GM12891 (cell line): ENCODE data around the gene CAMTA2.

Experiments
- PAX5 ChIP-seq: IDR thresholded peaks from 2 replicates; pipeline ENCODE4 v1.6.1; 2011; ENCODE audit warnings: low read length, moderate library complexity, mild to moderate bottlenecking; ENCODE audit not compliant: insufficient read depth, severe bottlenecking
- POLR2A ChIP-seq: IDR thresholded peaks from 2 replicates; pipeline ENCODE4 v1.6.1; 2011; ENCODE audit warnings: low read depth, low read length, control low read depth
- POLR2AphosphoS5 ChIP-seq: IDR thresholded peaks from 2 replicates; pipeline ENCODE4 v1.6.1; 2011; ENCODE audit warnings: low read depth, low read length, control low read depth
- POU2F2 ChIP-seq: IDR thresholded peaks from 2 replicates; pipeline ENCODE4 v1.6.1; 2011; ENCODE audit warnings: low read depth, mild to moderate bottlenecking, control low read depth, low read length, moderate library complexity
- SPI1 ChIP-seq: IDR thresholded peaks from 2 replicates; pipeline ENCODE4 v1.6.1; 2011; ENCODE audit warnings: low read depth, low read length, control low read depth
- TAF1 ChIP-seq: IDR thresholded peaks from 2 replicates; pipeline ENCODE4 v1.6.1; 2011; ENCODE audit warnings: low read depth, low read length, control low read depth

GRCh38 chr17:4998027-4998731 lies 10.7 kb upstream of the CAMTA2 start:
- TF ChIP-seq POLR2AphosphoS5 (no peak), POLR2A (no peak), TAF1 (no peak), POU2F2 (no peak), SPI1 (no peak), PAX5 (no peak)
